ENCODE data around the gene IDH2.
A peak's percentile ranks its signal among the peaks of the same experiment; 100 is the strongest.

IDH2 gene

GRCh38 chr15:90043530-90044010 is 58.7 kb downstream of the IDH2 start:
- DNase-seq (ENCODE audit: low spot score), result no peak

DNA sequence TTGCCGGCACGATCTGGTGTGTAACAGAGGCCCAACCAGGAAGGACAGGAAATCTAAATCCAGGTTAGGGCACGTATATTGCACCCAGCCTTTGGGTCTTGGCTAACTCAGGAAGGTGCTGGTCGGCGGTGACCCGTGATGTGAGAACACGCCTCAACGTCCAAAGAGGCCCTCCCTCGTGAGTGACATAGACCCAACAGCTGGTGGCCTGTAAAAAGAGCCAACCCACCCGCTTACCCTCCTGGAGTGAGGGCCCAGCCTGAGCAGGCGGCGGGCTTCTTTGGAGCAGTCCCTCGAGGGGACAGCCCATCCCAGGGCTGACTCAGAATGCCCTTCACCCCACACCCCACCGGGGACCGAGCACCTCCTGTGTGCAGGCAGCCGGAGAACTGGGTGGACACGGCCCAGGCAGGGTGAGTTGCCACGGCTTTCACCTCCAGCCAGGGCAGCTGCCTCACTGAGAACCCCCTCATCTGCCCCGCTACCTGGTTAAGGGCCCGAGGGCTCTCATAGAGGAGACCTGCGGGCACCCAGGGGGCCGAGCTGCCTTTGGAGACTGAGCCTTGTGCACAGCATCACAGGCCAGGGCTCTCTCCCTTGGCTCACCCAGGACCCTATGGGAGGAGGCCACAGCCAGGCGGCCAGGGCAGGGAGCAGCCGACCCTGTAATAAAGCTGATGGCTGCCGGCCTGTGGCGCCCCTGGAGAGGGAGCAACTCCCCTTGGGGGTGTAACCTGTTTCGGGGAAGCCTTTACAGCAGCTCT is 59.3 kb downstream of the IDH2 start:
- DNase-seq (ENCODE audit: low spot score), result no peak

DNA sequence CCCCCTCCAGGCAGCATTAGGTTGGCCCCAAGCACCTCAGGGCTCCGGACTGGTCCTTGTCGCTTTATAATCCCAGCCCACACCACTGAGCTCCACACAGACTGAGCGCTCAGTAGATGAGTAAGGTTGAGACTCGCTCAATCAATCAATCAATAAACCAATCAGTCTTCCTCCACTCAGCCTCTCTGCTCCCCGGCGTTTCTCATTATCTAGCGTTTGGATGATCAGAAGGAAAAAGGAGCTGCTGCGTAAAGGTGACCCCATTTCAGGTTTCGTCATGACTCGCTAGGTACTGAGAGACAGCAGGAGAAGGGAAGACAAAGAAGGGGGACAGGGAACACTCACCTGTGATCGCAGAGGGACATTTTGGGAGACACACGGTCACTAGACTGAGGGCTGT is 59.9 kb downstream of the IDH2 start:
- DNase-seq (ENCODE audit: low spot score), result no peak

DNA sequence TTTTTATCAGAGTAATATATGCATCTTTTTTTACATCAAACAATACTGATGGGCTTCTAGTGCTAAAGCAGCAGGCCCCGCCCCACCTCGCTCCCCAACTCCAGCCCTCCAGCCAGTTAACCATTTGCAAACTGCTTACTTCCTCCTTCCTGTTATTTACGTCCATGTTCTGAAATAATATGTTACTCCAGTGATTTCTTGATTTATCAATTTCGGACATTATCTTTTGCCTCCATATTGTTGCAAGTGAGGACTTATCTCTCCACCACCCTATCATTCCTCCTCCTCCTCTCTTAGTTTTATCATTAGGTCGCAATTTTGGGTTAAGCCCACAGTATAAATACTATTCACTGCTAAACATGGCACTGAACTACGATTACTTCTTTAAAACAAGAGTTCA is 61.6 kb downstream of the IDH2 start:
- DNase-seq (ENCODE audit: low spot score), result no peak

- no peak for DNase-seq (ENCODE audit: low spot score)
These were observed 62.3 kb downstream of the IDH2 start for GRCh38 chr15:90039996-90040395.

GRCh38 chr15:90038632-90039095 is 63.6 kb downstream of the IDH2 start:
- DNase-seq (ENCODE audit: low spot score), result no peak

DNA sequence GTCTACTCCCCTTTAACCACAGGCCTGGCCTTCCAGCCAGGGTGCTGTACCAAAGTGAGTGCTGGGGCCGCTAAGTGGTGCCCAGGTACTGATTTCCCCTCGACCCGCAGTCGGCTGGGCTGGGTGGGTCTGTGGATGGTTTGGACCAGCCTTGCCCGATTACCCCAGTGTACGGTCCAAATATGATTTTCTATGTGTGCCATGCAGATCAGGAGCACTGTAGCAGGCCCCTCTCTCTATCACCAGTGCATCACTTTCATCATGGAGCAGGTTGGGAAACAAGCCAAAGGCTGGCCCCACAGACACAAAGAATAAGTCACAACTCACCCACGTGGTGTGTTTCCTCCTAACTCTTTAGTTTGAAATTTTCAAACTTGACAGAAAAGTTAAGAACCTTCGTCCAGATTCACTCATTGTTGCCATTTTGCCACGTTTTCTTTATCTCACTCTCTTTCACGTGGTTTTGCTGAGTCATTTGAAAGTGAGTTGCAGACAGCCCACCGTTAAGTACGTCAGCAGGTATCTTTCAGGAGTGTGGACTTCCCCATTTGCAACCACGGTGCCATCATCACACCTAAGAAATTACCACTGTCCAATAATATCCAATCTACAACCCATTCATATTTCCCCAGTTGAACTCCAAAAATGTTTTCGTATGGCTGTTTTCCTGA is 64.2 kb downstream of the IDH2 start:
- DNase-seq (ENCODE audit: low spot score), result peak; percentile 78

DNA sequence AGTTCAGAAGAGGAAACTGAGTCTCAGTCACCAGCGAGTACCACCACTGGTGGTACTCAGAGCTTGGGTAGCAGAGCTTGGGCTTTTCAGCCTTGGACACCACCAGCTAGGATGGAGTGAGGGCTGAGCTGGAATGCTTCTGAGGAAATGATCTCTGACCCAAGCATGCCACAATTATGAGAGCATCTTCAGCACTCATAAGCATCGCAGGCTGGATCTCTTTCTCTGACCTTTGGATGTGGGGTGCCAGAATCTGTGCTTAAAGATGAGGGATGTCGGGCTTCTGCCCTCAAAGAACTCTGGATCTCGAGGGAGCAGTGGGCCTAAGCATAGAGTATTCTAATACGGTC is 64.8 kb downstream of the IDH2 start:
- peak; percentile 43 for DNase-seq (ENCODE audit: low spot score)

GRCh38 chr15:90036806-90037510 is 65.3 kb downstream of the IDH2 start:
- no peak for DNase-seq (ENCODE audit: low spot score)

GRCh38 chr15:90036343-90036742 is 65.9 kb downstream of the IDH2 start:
- DNase-seq (ENCODE audit: low spot score), result no peak

GRCh38 chr15:90035840-90036230 is 66.4 kb downstream of the IDH2 start:
- DNase-seq (ENCODE audit: low spot score), result no peak

DNA sequence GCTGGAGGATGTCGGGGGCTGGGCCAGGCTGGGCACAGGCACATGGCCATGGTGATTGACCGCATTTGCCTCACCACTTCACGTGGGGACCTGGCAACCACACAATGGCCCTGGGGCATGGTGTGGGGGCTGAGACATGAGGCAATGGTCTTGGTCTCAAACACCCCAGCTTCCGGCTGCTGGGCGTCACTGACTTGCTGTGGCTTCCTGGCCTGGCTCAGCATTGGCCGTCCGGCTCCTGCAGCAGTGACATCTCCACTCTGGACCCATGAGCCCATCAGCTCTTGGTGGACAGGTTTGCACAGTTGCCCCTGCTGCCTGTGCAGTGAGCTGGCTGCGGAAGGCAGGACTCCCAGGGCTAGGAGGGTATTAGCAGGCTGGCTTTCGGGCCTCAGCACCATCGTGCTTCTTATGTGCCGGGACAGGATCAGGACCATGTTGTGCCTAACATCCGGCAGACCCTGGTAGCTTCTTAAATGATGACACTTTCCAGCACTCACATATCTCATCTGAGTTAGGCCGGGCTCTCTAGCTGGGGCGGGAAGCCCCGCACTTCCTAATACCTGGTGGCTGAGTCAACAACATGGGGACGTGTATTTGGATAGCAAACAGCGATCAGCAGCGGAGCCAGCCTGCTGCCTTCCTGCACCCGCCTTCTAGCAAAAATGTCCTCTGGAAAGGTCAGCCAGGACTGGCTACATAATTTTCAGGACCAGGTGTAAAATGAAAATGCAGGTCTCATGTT is 67.0 kb downstream of the IDH2 start:
- DNase-seq (ENCODE audit: low spot score), result peak; percentile 82

- no peak for DNase-seq (ENCODE audit: low spot score)
These were observed 68.8 kb downstream of the IDH2 start for GRCh38 chr15:90033448-90033847.

All from kidney tubule cell (primary cell).